Testis (tissue), 3 donors: ENCODE measurements around the gene SLC19A1. TPM values are rescaled to one million over a fixed set of nuclear protein-coding genes. Genes with fewer than 3 reads are reported as not detected.

Experiments
- DNase-seq: peaks from one replicate; pipeline ENCODE4 v3.0.0-alpha.2; 2019
- H3K27ac ChIP-seq, 2 donors: fragments of 200-600 bp; sonication (generic); one replicate each; pipeline ENCODE4 v1.5.1; 2019
- H3K27me3 ChIP-seq: fragments of 200-600 bp; sonication (generic); one replicate; pipeline ENCODE4 v1.5.1; 2019
- H3K36me3 ChIP-seq: fragments of 200-600 bp; sonication (generic); one replicate; pipeline ENCODE4 v1.5.1; 2017; ENCODE audit warnings: low read depth; ENCODE audit errors: missing control alignments
- H3K4me1 ChIP-seq: fragments of 200-600 bp; sonication (generic); one replicate; pipeline ENCODE4 v1.5.1; 2019
- H3K4me3 ChIP-seq, 2 donors: fragments of 200-600 bp; sonication (generic); one replicate each; pipeline ENCODE4 v1.5.1; 2017 to 2019
- H3K9me3 ChIP-seq: fragments of 200-600 bp; sonication (generic); one replicate; pipeline ENCODE4 v1.5.1; 2017
- POLR2A ChIP-seq: fragments of 450-650 bp; IDR thresholded peaks from one replicate; pipeline ENCODE4 v1.6.1; 2017; ENCODE audit warnings: antibody characterized with exemption, mild to moderate bottlenecking, moderate library complexity
- WGBS, 2 donors: methylation state at CpG; one replicate each; pipeline ENCODE4 v1.1.5; 2018; 5-methylcytosine and 5-hydroxymethylcytosine counted together
- intact Hi-C: fragments of 100-400 bp; cut with DNase I; formaldehyde crosslinking; loops from one replicate; pipeline ENCODE4 v1.15.1; 2023; ENCODE audit warnings: low total_unique reads
- polyA plus RNA-seq: library from polyadenylated mRNA; stranded (reverse); fragments of 350-450 nt; fragmentation: Illumina TruSeq; extraction: RNeasy Lipid Tissue Mini Kit (QIAGEN cat#74804); gene quantifications from one replicate; pipeline ENCODE4 v1.2.3, GENCODE V29; 2014; ENCODE audit warnings: low read depth, low replicate concordance; ENCODE audit not compliant: insufficient read depth
- total RNA-seq, 2 donors: library from RNA; depleted of rRNA; stranded (reverse); fragments of >200 nt; gene quantifications; one replicate each; pipeline ENCODE4 v1.2.3, GENCODE V29; 2016
- TF ChIP-seq, protein P1 (sequence below), 3 experiments: fragments of 450-650 bp in 2 of 3; fragments of 200-600 bp in 1 of 3; sonication (generic) in 1 of 3; IDR thresholded peaks; one replicate each; pipeline ENCODE4 v1.5.1; 2016 to 2019; ENCODE audit warnings: antibody characterized with exemption in 3 of 3, mild to moderate bottlenecking in 2 of 3, moderate library complexity in 1 of 3

SLC19A1 gene
- total and polyA plus RNA-seq, 3 donors from 2014 or later, result 5.5 to 17.4 (median 15.7) TPM

- no peak for TF ChIP-seq POLR2A
- TF ChIP-seq, protein P1, sequence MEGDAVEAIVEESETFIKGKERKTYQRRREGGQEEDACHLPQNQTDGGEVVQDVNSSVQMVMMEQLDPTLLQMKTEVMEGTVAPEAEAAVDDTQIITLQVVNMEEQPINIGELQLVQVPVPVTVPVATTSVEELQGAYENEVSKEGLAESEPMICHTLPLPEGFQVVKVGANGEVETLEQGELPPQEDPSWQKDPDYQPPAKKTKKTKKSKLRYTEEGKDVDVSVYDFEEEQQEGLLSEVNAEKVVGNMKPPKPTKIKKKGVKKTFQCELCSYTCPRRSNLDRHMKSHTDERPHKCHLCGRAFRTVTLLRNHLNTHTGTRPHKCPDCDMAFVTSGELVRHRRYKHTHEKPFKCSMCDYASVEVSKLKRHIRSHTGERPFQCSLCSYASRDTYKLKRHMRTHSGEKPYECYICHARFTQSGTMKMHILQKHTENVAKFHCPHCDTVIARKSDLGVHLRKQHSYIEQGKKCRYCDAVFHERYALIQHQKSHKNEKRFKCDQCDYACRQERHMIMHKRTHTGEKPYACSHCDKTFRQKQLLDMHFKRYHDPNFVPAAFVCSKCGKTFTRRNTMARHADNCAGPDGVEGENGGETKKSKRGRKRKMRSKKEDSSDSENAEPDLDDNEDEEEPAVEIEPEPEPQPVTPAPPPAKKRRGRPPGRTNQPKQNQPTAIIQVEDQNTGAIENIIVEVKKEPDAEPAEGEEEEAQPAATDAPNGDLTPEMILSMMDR (IDR thresholded peaks at IDR 0.05), result no peak
- no peak for DNase-seq
- Histone ChIP-seq H3K9me3 (no peaks in the 10 kb centered on the region), H3K4me1 (peaks cover 24% of the 10 kb centered on the region), H3K36me3 (no peaks in the 10 kb centered on the region), H3K27me3 (no peaks in the 10 kb centered on the region), H3K4me3 (no peak overlapping the region), H3K27ac (no peak overlapping the region)
- intact Hi-C loops, result no loop called here
- 96 to 99% methylated on average over 14 to 27 of the region's 27 CpGs for WGBS, 2 donors
Measured at GRCh38 chr21:45537746-45538291, 4.4 kb downstream of the SLC19A1 start.

DNA sequence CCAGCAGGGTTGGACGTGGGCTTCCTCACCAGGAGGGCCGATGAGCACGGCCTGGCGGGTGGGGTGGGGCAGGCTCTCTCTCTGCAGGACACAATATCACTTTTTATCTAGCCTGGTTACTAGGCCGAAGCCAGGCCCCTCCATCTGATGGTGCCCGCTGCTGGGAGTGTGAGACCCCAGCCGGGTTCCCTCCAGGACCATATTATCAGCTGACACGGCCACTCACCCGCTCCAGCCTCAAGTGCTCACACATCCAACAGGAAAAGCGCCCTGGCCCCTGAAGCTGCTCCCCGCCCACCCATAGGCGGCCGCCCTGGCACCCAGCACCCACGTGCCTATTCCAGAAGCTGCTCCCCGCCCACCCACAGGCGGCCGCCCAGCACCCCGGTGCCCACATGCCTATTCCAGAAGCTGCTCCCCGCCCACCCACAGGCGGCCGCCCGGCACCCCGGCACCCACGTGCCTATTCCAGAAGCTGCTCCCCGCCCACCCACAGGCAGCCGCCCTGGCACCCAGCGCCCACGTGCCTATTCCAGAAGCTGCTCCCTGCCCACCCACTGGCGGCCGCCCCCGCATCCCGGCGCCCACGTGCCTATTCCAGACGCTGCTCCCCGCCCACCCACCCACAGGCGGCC is 5.0 kb downstream of the SLC19A1 start:
- H3K36me3 ChIP-seq, result no peaks in the 10 kb centered on the region
- 91 to 94% methylated on average over 19 to 35 of the region's 37 CpGs for WGBS, 2 donors
- H3K4me3 ChIP-seq, result no peak overlapping the region
- peaks cover 22% of the 10 kb centered on the region for H3K4me1 ChIP-seq
- no peaks in the 10 kb centered on the region for H3K9me3 ChIP-seq
- H3K27ac ChIP-seq, result no peak overlapping the region
- intact Hi-C loops, result no loop called here
- no peak for TF ChIP-seq POLR2A
- TF ChIP-seq, protein P1 (IDR thresholded peaks at IDR 0.05), result no peak
- H3K27me3 ChIP-seq, result no peaks in the 10 kb centered on the region
- DNase-seq, result no peak

- TF ChIP-seq, protein P1 (IDR thresholded peaks at IDR 0.05), result no peak
- TF ChIP-seq POLR2A, result no peak
- WGBS, 2 donors, result 94 to 96% methylated on average over 21 to 31 of the region's 31 CpGs
- no peak for DNase-seq
- Histone ChIP-seq H3K27ac (no peak overlapping the region), H3K4me3 (no peak overlapping the region), H3K27me3 (no peaks in the 10 kb centered on the region), H3K9me3 (no peaks in the 10 kb centered on the region), H3K4me1 (peaks cover 21% of the 10 kb centered on the region), H3K36me3 (no peaks in the 10 kb centered on the region)
- intact Hi-C loops, result no loop called here
Measured at GRCh38 chr21:45536301-45537081, 5.7 kb downstream of the SLC19A1 start.

DNA sequence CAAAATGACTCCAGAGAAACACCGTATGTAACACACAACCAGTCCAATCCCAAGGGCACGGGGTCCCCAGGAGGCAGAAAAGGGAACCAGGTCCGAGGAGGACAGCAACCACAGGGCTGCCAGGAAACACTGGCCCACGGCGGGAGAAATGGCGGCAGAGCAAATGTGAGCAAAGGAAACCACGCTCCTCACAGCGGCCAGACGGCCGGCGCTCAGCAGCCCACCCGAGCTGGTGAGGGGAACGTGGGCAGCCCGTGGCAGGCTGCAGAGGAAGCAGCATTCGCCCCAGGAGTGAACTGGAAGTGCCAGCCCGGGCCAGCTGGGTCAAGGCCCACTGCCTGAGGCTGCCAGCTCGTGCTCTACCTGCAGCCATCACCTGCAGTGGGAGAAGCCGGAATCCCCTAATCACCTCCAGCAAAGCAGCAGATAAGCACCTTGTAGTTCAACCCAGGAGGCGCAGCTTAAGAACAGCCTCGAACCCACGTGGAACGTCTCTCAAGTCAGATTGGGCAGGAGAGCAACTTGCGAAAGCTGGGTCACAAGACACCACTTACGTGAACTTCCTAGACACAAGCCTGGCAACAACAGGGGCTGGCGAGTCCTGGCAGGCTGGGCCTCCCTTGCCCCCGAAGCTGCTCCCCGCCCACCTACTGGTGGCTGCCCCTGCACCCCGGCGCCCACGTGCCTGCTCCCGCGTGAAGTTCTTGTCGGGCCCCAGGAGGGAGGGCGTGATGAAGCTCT is 6.7 kb downstream of the SLC19A1 start:
- intact Hi-C loops, result no loop called here
- H3K4me3 ChIP-seq, result no peak overlapping the region
- no peaks in the 10 kb centered on the region for H3K36me3 ChIP-seq
- no peak for TF ChIP-seq POLR2A
- TF ChIP-seq, protein P1 (IDR thresholded peaks at IDR 0.05), result no peak
- 83 to 88% methylated on average over 32 to 34 of the region's 34 CpGs for WGBS, 2 donors
- no peaks in the 10 kb centered on the region for H3K9me3 ChIP-seq
- peaks cover 17% of the 10 kb centered on the region for H3K4me1 ChIP-seq
- no peaks in the 10 kb centered on the region for H3K27me3 ChIP-seq
- no peak for DNase-seq
- H3K27ac ChIP-seq, result no peak overlapping the region
